ENCODE measurements around the gene ADCY6.
"Not testable (repeated sequence)": the region's sequence is repeated elsewhere in the genome, so short reads cannot be mapped to it uniquely, and the experiment has no call there.

ADCY6 gene

GRCh38 chr12:48750215-48750614 is 38.7 kb downstream of the ADCY6 start:
- DNase-seq: no peak

- DNase-seq: no peak
Measured at GRCh38 chr12:48744251-48745008, 44.5 kb downstream of the ADCY6 start.

- no peak for DNase-seq
Measured at GRCh38 chr12:48739618-48740269, 49.1 kb downstream of the ADCY6 start.

- no peak for DNase-seq
Measured at GRCh38 chr12:48736456-48736855, 52.4 kb downstream of the ADCY6 start.

GRCh38 chr12:48728807-48729206 is 60.1 kb downstream of the ADCY6 start:
- DNase-seq: no peak

- DNase-seq: not testable (repeated sequence)
Measured at GRCh38 chr12:48720737-48721136, 68.2 kb downstream of the ADCY6 start.

- DNase-seq: not testable (repeated sequence)
Measured at GRCh38 chr12:48720171-48720570, 68.7 kb downstream of the ADCY6 start.

GRCh38 chr12:48719002-48719401 is 69.9 kb downstream of the ADCY6 start:
- not testable (repeated sequence) for DNase-seq

GRCh38 chr12:48717252-48717695 is 71.6 kb downstream of the ADCY6 start:
- DNase-seq: no peak

- peak; percentile 96 to 99 for DNase-seq
Measured at GRCh38 chr12:48716493-48717251, 72.2 kb downstream of the ADCY6 start, which contains the start of gene CCNT1. Gene CCNT1, minus strand, starts transcription at chr12:48716707. Its CDS starts 32 bp downstream, at chr12:48716675.
